GM13976 (cell line): Measurements from ENCODE around the gene CCDC51.
"Not testable (repeated sequence)": the region's sequence is repeated elsewhere in the genome, so short reads cannot be mapped to it uniquely, and the experiment has no call there.

Experiments used
- DNase-seq: peaks from one replicate; pipeline ENCODE4 v3.0.0; 2012; ENCODE audit warnings: low spot score
- in situ Hi-C: fragments of 300-500 bp; cut with MboI; formaldehyde crosslinking; loops from one replicate; pipeline ENCODE4 v1.12.0; 2022; ENCODE audit warnings: low sequenced_read_pairs, mixed read lengths, inconsistent platforms; ENCODE audit not compliant: unreplicated experiment
- TF ChIP-seq, protein P1 (sequence below): IDR thresholded peaks from 2 replicates; pipeline ENCODE4 v1.5.1; 2012; ENCODE audit warnings: borderline replicate concordance, mild to moderate bottlenecking; ENCODE audit not compliant: insufficient read depth; ENCODE audit errors: extremely low read depth, missing control alignments, control extremely low read depth

Gene CCDC51, protein sequence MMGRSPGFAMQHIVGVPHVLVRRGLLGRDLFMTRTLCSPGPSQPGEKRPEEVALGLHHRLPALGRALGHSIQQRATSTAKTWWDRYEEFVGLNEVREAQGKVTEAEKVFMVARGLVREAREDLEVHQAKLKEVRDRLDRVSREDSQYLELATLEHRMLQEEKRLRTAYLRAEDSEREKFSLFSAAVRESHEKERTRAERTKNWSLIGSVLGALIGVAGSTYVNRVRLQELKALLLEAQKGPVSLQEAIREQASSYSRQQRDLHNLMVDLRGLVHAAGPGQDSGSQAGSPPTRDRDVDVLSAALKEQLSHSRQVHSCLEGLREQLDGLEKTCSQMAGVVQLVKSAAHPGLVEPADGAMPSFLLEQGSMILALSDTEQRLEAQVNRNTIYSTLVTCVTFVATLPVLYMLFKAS

DNA sequence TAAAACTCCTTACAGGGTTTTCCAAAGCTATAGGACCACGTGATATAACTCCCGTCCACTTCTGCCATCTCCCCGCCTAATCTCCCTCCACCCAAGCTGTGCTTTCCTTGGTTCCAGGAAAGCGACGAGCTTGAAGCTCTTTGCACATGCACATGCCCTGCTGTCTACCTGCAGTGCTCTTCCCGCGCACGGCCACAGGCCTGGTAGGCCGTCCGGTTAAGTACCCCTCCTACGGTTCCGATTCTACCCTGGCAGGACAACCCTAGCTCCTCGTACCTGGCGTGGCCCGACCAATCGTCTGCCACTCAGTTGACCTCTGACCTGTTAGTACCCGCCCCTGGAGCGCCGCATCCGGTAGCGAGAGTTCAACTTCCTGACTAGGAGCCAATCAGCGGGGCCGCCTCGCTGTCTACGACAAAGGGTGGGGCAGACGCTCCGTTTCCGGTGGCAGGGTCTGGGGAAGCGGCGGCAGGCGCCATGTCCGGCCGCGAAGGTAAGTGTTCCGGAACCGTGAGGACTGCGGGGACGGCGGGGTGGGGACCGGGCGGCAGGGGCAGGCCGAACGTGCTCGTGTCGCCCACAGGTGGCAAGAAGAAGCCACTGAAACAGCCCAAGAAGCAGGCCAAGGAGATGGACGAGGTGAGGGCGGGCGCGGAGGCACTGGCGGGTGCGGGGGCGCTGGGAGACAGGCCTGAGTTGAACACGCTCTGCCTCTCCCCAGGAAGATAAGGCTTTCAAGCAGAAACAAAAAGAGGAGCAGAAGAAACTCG, at the start of gene CCDC51, which contains the start of gene TMA7:
CCDC51 (minus strand) TSS at position 300 of the 770 bp plus-strand sequence. CDS start 4,991 bp downstream, outside the sequence.
TMA7 (plus strand) TSS at position 438 of the 770 bp plus-strand sequence; CDS start at position 478, 40 bp downstream.
- TF ChIP-seq, protein P1, sequence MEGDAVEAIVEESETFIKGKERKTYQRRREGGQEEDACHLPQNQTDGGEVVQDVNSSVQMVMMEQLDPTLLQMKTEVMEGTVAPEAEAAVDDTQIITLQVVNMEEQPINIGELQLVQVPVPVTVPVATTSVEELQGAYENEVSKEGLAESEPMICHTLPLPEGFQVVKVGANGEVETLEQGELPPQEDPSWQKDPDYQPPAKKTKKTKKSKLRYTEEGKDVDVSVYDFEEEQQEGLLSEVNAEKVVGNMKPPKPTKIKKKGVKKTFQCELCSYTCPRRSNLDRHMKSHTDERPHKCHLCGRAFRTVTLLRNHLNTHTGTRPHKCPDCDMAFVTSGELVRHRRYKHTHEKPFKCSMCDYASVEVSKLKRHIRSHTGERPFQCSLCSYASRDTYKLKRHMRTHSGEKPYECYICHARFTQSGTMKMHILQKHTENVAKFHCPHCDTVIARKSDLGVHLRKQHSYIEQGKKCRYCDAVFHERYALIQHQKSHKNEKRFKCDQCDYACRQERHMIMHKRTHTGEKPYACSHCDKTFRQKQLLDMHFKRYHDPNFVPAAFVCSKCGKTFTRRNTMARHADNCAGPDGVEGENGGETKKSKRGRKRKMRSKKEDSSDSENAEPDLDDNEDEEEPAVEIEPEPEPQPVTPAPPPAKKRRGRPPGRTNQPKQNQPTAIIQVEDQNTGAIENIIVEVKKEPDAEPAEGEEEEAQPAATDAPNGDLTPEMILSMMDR = no peak
- in situ Hi-C loops = loop anchor here (5.0 to 10.0 kb wide), 2 partner anchors 38 to 165 kb away; no protein-coding TSS in a partner anchor
- DNase-seq = peak; percentile 99

DNA sequence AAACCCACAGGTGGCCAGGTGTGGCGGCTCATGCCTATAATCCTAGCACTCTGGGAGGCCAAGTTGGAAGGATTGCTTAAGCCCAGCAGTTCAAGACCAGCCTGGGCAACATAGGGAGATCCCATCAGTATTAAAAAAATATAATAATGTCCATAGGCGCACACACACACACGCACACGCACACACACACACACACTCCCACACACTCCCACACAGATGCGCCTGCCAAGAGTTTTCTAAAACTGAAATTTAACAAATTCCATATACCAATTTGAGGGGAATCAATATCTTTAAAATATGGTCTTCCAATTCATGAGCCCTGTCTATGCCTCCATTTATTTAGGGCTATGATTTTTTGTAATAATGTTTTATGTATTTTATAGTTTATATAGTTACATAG, 47.0 kb upstream of the CCDC51 start:
- in situ Hi-C loops = no loop called here
- DNase-seq = no peak
- TF ChIP-seq, protein P1 = no peak

DNA sequence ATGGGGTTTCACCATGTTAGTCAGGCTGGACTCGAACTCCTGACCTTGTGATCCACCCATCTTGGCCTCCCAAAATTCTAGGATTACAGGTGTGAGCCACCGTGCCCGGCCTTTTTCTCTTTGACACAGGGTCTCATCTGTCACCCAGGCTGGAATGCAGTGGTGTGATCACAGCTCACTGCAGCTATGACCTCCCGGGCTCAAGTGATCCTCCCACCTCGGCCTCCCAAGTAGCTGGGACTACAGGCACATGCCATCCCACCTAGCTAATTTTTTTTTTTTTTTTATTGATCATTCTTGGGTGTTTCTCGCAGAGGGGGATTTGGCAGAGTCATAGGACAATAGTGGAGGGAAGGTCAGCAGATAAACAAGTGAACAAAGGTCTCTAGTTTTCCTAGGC, 42.9 kb upstream of the CCDC51 start:
- in situ Hi-C loops, DNase-seq: not testable (repeated sequence)

DNA sequence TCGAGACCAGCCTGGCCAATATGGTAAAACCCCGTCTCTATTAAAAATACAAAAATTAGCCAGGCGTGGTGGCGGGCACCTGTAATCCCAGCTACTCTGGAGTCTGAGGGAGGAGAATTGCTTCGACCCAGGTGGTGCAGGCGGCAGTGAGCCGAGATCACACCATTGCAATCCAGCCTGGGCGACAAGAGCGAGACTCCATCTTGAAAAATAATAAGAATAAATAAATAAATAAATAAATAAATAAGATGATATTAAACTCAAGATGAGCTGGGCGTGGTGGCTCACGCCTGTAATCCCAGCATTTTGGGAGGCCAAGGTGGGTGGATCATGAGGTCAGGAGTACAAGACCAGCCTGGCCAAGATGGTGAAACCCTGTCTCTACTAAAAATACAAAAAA, 41.0 kb upstream of the CCDC51 start:
- DNase-seq, in situ Hi-C loops: not testable (repeated sequence)

DNA sequence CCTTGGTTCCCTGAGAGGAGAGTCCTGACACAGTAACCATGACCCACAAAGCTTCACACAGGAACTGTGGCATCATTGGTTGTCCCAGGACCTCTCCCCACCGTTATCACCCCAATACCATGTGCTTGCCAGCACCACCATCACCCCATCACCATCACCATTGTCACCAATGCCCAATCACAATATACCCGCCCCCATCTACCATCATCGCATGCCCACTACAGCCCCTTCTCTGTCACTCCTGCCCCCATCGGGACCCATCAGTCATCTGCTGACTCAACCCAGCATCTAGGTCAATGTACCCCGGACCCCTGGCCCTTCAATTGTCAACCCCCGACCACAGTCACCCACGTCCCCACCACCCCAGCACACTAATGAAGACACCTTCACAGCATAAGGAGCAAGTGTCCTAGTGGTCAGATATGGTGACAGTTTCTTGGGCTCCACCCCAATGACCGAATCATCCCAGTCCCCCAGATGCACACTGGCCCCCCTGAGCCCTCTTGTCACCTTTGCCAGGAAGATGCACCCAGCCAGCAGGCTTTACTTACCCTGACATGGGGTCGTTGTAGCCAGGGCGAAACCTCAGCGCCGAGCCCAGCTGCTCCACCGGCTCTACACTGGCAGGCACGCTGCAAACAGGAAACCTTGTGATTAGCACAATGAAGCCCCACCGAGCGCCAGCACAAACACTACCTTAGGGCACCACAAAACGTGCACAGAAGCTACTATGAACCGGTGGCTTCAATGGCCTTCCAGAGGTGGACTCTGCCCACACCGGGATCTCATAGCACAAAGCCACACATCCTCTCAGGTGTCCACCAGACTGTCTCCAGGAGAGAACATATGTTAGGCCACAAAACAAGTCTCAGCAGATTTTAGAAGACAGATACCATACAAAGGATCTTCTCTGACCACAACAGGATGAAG, 39.0 kb upstream of the CCDC51 start:
- in situ Hi-C loops = no loop called here
- peak; percentile 45 for DNase-seq
- TF ChIP-seq, protein P1 = no peak

DNA sequence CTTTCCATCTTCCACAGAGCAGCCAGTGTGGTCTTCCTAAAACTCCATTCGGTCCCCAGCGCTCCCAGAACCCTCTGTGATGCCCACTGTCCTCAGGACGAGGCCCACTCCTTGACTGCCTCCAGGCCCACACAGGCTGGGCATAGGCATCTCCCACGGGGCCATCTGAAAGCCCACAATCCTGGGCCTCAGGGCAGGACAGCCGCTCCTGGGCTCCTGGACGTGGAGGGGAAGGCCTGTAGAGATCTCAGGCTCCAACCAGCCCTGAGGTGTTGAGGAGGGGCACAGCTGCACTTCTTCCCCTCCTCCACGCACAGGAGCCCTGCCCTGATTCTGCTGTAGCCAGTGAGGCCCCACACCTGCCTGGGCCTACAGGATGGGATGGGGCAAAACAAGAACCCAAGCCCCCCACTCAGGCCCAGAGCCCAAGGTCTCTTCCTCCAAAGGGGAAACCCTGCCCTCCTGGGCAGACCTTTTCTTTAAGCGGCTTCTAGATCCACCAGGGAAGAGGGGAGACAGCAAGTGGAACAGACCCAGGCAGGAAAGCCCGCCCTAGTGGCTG, 38.1 kb upstream of the CCDC51 start:
- in situ Hi-C loops = no loop called here
- no peak for DNase-seq
- TF ChIP-seq, protein P1 = no peak
